Breast epithelium (tissue), 4 donors: ENCODE measurements around the gene KLHL15. TPM values are rescaled to one million over a fixed set of nuclear protein-coding genes. Genes with fewer than 3 reads are reported as not detected.

Experiments
- DNase-seq, 2 donors: peaks; one replicate each; pipeline ENCODE4 v3.0.0-alpha.2; 2019; ENCODE audit warnings: low spot score in 2 of 2
- H3K27ac ChIP-seq, 2 donors: fragments of 200-600 bp; sonication (generic) in 1 of 2; one replicate each; pipeline ENCODE4 v1.5.1; 2016 to 2019; ENCODE audit warnings: mild to moderate bottlenecking in 1 of 2
- H3K27me3 ChIP-seq, 2 donors: fragments of 200-600 bp; sonication (generic) in 1 of 2; one replicate each; pipeline versions ENCODE4 v1.5.1 to v1.6.0; 2017 to 2019; ENCODE audit warnings: control low read depth in 1 of 2, mild to moderate bottlenecking in 1 of 2
- H3K36me3 ChIP-seq: fragments of 200-600 bp; one replicate; pipeline ENCODE4 v1.5.1; 2019
- H3K4me1 ChIP-seq, 2 donors: fragments of 200-600 bp; sonication (generic); one replicate each; pipeline ENCODE4 v1.5.1; 2016 to 2019; ENCODE audit warnings: control low read depth in 1 of 2
- H3K4me3 ChIP-seq, 3 donors: fragments of 200-600 bp; sonication (generic); 1 replicate in 2 of 3; 2 replicates in 1 of 3; pipeline ENCODE4 v1.5.1; 2016 to 2019; ENCODE audit warnings: mild to moderate bottlenecking in 3 of 3, moderate library complexity in 2 of 3
- H3K9me3 ChIP-seq, 2 donors: fragments of 200-600 bp; sonication (generic) in 1 of 2; one replicate each; pipeline ENCODE4 v1.5.1; 2016 to 2019; ENCODE audit warnings: control low read depth in 1 of 2
- CTCF ChIP-seq, 3 donors: fragments of 450-650 bp; IDR thresholded peaks; one replicate each; pipeline ENCODE4 v1.5.1; 2016 to 2017; ENCODE audit warnings: antibody characterized with exemption in 3 of 3, mild to moderate bottlenecking in 3 of 3, moderate library complexity in 3 of 3
- POLR2A ChIP-seq: fragments of 450-650 bp; IDR thresholded peaks from one replicate; pipeline ENCODE4 v1.6.1; 2016; ENCODE audit warnings: antibody characterized with exemption, mild to moderate bottlenecking, moderate library complexity
- POLR2AphosphoS5 ChIP-seq, 3 donors: sonication (generic); formaldehyde crosslinking; IDR thresholded peaks; one replicate each; pipeline ENCODE4 v1.6.1; 2017; ENCODE audit warnings: antibody characterized with exemption in 3 of 3
- intact Hi-C: fragments of 100-400 bp; cut with DNase I; formaldehyde crosslinking; loops from one replicate; pipeline ENCODE4 v1.15.1; 2023; ENCODE audit warnings: low total_unique reads
- total RNA-seq, 3 donors: library from RNA; depleted of rRNA; stranded (reverse); fragments of >200 nt; gene quantifications; one replicate each; pipeline ENCODE4 v1.1.0, GENCODE V29; 2016

Gene KLHL15
- total RNA-seq, 3 donors from 2014 or later = 6.9 to 16.5 (median 10.4) TPM

GRCh38 chrX:23993012-23993633 lies 33.9 kb downstream of the KLHL15 start:
- Histone ChIP-seq H3K9me3 (no peaks in the 10 kb centered on the region), H3K4me3 (no peak overlapping the region), H3K36me3 (no peaks in the 10 kb centered on the region), H3K4me1 (no peaks in the 10 kb centered on the region), H3K27ac (no peak overlapping the region), H3K27me3 (peaks cover 0 to 25% of the 10 kb centered on the region in 2 donors)
- no peak for DNase-seq
- intact Hi-C loops = no loop called here
- TF ChIP-seq CTCF (IDR thresholded peaks at IDR 0.05) (no peak), POLR2AphosphoS5 (IDR thresholded peaks at IDR 0.05) (no peak), POLR2A (no peak)

- intact Hi-C loops = no loop called here
- Histone ChIP-seq H3K27ac (no peak overlapping the region), H3K36me3 (no peaks in the 10 kb centered on the region), H3K27me3 (peaks cover 0 to 24% of the 10 kb centered on the region in 2 donors), H3K4me3 (no peak overlapping the region), H3K9me3 (no peaks in the 10 kb centered on the region), H3K4me1 (no peaks in the 10 kb centered on the region)
- no peak for DNase-seq
- TF ChIP-seq POLR2AphosphoS5 (IDR thresholded peaks at IDR 0.05) (no peak), CTCF (IDR thresholded peaks at IDR 0.05) (no peak), POLR2A (no peak)
Measured at GRCh38 chrX:23992431-23992830, 34.6 kb downstream of the KLHL15 start.

GRCh38 chrX:23990455-23990854 lies 36.5 kb downstream of the KLHL15 start:
- H3K4me1 ChIP-seq = no peaks in the 10 kb centered on the region
- no peaks in the 10 kb centered on the region for H3K36me3 ChIP-seq
- no peak overlapping the region for H3K4me3 ChIP-seq
- H3K27me3 ChIP-seq = peaks cover 0 to 15% of the 10 kb centered on the region in 2 donors
- H3K9me3 ChIP-seq = no peaks in the 10 kb centered on the region
- DNase-seq = no peak
- TF ChIP-seq POLR2AphosphoS5 (IDR thresholded peaks at IDR 0.05) = no peak
- no peak for TF ChIP-seq CTCF (IDR thresholded peaks at IDR 0.05)
- TF ChIP-seq POLR2A = no peak
- intact Hi-C loops = no loop called here
- no peak overlapping the region for H3K27ac ChIP-seq

GRCh38 chrX:23989689-23990088 lies 37.3 kb downstream of the KLHL15 start:
- H3K4me3 ChIP-seq = no peak overlapping the region
- TF ChIP-seq POLR2AphosphoS5 (IDR thresholded peaks at IDR 0.05) = no peak
- peaks cover 0 to 17% of the 10 kb centered on the region in 2 donors for H3K27me3 ChIP-seq
- intact Hi-C loops = no loop called here
- H3K27ac ChIP-seq = no peak overlapping the region
- no peaks in the 10 kb centered on the region for H3K36me3 ChIP-seq
- no peak for DNase-seq
- H3K9me3 ChIP-seq = no peaks in the 10 kb centered on the region
- no peaks in the 10 kb centered on the region for H3K4me1 ChIP-seq

GRCh38 chrX:23982891-23983290 lies 44.1 kb downstream of the KLHL15 start:
- Histone ChIP-seq H3K36me3 (no peaks in the 10 kb centered on the region), H3K9me3 (no peaks in the 10 kb centered on the region), H3K27ac (no peak overlapping the region), H3K27me3 (peaks cover 0 to 27% of the 10 kb centered on the region in 2 donors), H3K4me1 (no peaks in the 10 kb centered on the region), H3K4me3 (no peak overlapping the region)
- TF ChIP-seq CTCF (IDR thresholded peaks at IDR 0.05) (no peak), POLR2AphosphoS5 (IDR thresholded peaks at IDR 0.05) (no peak)
- DNase-seq = no peak
- intact Hi-C loops = no loop called here
